Natural killer cell (primary cell): Measurements from ENCODE around the gene RAP2C. TPM values are rescaled to one million over a fixed set of nuclear protein-coding genes. Genes with fewer than 3 reads are reported as not detected.

Experiments used
- ATAC-seq, 3 donors: fragments of 150-1000 bp in 2 of 3; fragments of 200-7000 bp in 1 of 3; cut with Tn5 transposase; 1 replicate in 1 of 3; 2 replicates in 2 of 3; pipeline ENCODE4 v1.10.0; 2021; ENCODE audit warnings: mild to moderate bottlenecking in 2 of 3, moderate library complexity in 2 of 3
- DNase-seq, 2 donors: peaks; one replicate each; pipeline versions ENCODE4 v3.0.0 to v3.0.0-alpha.2; 2013 to 2021; ENCODE audit warnings: mixed read lengths in 1 of 2
- H3K27ac ChIP-seq: one replicate; pipeline ENCODE4 v1.5.1; 2013; ENCODE audit warnings: mild to moderate bottlenecking, low read length
- H3K27me3 ChIP-seq: one replicate; pipeline ENCODE4 v1.6.1; 2013; ENCODE audit warnings: low read length; ENCODE audit not compliant: control insufficient read depth, insufficient read depth
- H3K36me3 ChIP-seq: one replicate; pipeline ENCODE4 v1.6.1; 2013; ENCODE audit warnings: low read length; ENCODE audit not compliant: control insufficient read depth, insufficient read depth
- H3K4me1 ChIP-seq: one replicate; pipeline ENCODE4 v1.6.1; 2013; ENCODE audit warnings: low read length; ENCODE audit not compliant: control insufficient read depth, insufficient read depth
- H3K4me3 ChIP-seq: one replicate; pipeline ENCODE4 v1.5.1; 2013; ENCODE audit warnings: low read length
- H3K9me3 ChIP-seq: one replicate; pipeline ENCODE4 v1.6.1; 2013; ENCODE audit warnings: low read length; ENCODE audit not compliant: control insufficient read depth, insufficient read depth
- H3K27ac Mint-ChIP-seq, 2 donors: one replicate each; pipeline ENCODE4 v1.8.0; 2022; ENCODE audit warnings: mild to moderate bottlenecking in 2 of 2, mixed read lengths in 2 of 2, moderate library complexity in 1 of 2
- H3K27me3 Mint-ChIP-seq, 2 donors: one replicate each; pipeline ENCODE4 v1.8.0; 2022; ENCODE audit warnings: low read depth in 2 of 2, mixed read lengths in 2 of 2
- H3K36me3 Mint-ChIP-seq: one replicate; pipeline ENCODE4 v1.8.0; 2022; ENCODE audit warnings: mixed read lengths
- H3K4me1 Mint-ChIP-seq, 2 donors: one replicate each; pipeline ENCODE4 v1.8.0; 2022; ENCODE audit warnings: mixed read lengths in 2 of 2
- H3K4me3 Mint-ChIP-seq: one replicate; pipeline ENCODE4 v1.8.0; 2022; ENCODE audit warnings: mild to moderate bottlenecking, moderate library complexity, mixed read lengths
- H3K9me3 Mint-ChIP-seq, 2 donors: one replicate each; pipeline ENCODE4 v1.8.0; 2022; ENCODE audit warnings: mixed read lengths in 2 of 2
- CTCF ChIP-seq: fragments of 200-600 bp; IDR thresholded peaks from one replicate; pipeline ENCODE4 v1.8.0; 2022; ENCODE audit warnings: antibody characterized with exemption
- WGBS: methylation state at CpG from one replicate; pipeline ENCODE4 v1.1.7; 2013; ENCODE audit warnings: missing lambda C conversion rate; ENCODE audit not compliant: insufficient coverage; 5-methylcytosine and 5-hydroxymethylcytosine counted together
- intact Hi-C: fragments of 100-400 bp; cut with micrococcal nuclease; formaldehyde crosslinking; loops from one replicate; pipeline ENCODE4 v1.14.2; 2022
- total RNA-seq, 4 donors: library from RNA; stranded (reverse); fragments of 120-200 nt in 1 of 4; gene quantifications; one replicate each; pipeline versions ENCODE4 v1.2.3 to v1.2.4, GENCODE V29; 2013 to 2022

The RAP2C gene
- total RNA-seq, 3 donors from 2014 or later (not counting 1 experiment from before 2014, with no cell fraction given) = 58.1 to 66.4 (median 60.0) TPM

GRCh38 chrX:132199941-132200340 is 19.3 kb downstream of the RAP2C start:
- Mint-ChIP-seq H3K36me3 (no peaks in the 10 kb centered on the region), H3K27ac (peak overlapping the region in 1 of 2 donors; percentile 35), H3K27me3 (no peaks in the 10 kb centered on the region), H3K4me3 (no peak overlapping the region), H3K9me3 (no peaks in the 10 kb centered on the region), H3K4me1 (peaks cover 0 to 9% of the 10 kb centered on the region in 2 donors)
- no peak for ATAC-seq
- no peak for TF ChIP-seq CTCF
- Histone ChIP-seq H3K27me3 (no peaks in the 10 kb centered on the region), H3K36me3 (no peaks in the 10 kb centered on the region), H3K9me3 (no peaks in the 10 kb centered on the region), H3K27ac (no peak overlapping the region), H3K4me1 (no peaks in the 10 kb centered on the region), H3K4me3 (no peak overlapping the region)
- 100% methylated on average over 5 of the region's 6 CpGs for WGBS
- DNase-seq = no peak
- intact Hi-C loops = no loop called here

GRCh38 chrX:132193872-132194574 is 25.2 kb downstream of the RAP2C start:
- Histone ChIP-seq H3K36me3 (no peaks in the 10 kb centered on the region), H3K27me3 (no peaks in the 10 kb centered on the region), H3K27ac (no peak overlapping the region), H3K9me3 (no peaks in the 10 kb centered on the region), H3K4me1 (no peaks in the 10 kb centered on the region), H3K4me3 (no peak overlapping the region)
- H3K9me3 Mint-ChIP-seq = no peaks in the 10 kb centered on the region
- no peaks in the 10 kb centered on the region for H3K27me3 Mint-ChIP-seq
- no peaks in the 10 kb centered on the region for H3K36me3 Mint-ChIP-seq
- intact Hi-C loops = no loop called here
- 98% methylated on average over 29 of the region's 29 CpGs for WGBS
- ATAC-seq (no peak), DNase-seq (no peak)
- TF ChIP-seq CTCF = no peak
- H3K4me1 Mint-ChIP-seq = peaks cover 0 to 5% of the 10 kb centered on the region in 2 donors
- H3K27ac Mint-ChIP-seq = no peak overlapping the region
- no peak overlapping the region for H3K4me3 Mint-ChIP-seq

- WGBS = no CpG with 5 or more reads among the region's 1 CpG
- intact Hi-C loops = no loop called here
- H3K27me3 ChIP-seq = no peaks in the 10 kb centered on the region
- no peaks in the 10 kb centered on the region for H3K9me3 ChIP-seq
- no peaks in the 10 kb centered on the region for H3K36me3 ChIP-seq
- Mint-ChIP-seq H3K4me3 (no peak overlapping the region), H3K36me3 (no peaks in the 10 kb centered on the region), H3K4me1 (no peaks in the 10 kb centered on the region), H3K27ac (no peak overlapping the region), H3K27me3 (no peaks in the 10 kb centered on the region), H3K9me3 (no peaks in the 10 kb centered on the region)
- DNase-seq (no peak), ATAC-seq (no peak)
- no peak for TF ChIP-seq CTCF
- no peak overlapping the region for H3K27ac ChIP-seq
- no peaks in the 10 kb centered on the region for H3K4me1 ChIP-seq
- no peak overlapping the region for H3K4me3 ChIP-seq
Observed at GRCh38 chrX:132191938-132192337, 27.3 kb downstream of the RAP2C start.

GRCh38 chrX:132188175-132188574 is 31.1 kb downstream of the RAP2C start:
- Mint-ChIP-seq H3K27ac (no peak overlapping the region), H3K9me3 (no peaks in the 10 kb centered on the region), H3K36me3 (no peaks in the 10 kb centered on the region), H3K4me3 (no peak overlapping the region), H3K27me3 (peaks cover 0 to 2% of the 10 kb centered on the region in 2 donors), H3K4me1 (no peaks in the 10 kb centered on the region)
- intact Hi-C loops = no loop called here
- 92% methylated on average over 1 of the region's 3 CpGs for WGBS
- no peak for DNase-seq
- Histone ChIP-seq H3K36me3 (no peaks in the 10 kb centered on the region), H3K27me3 (no peaks in the 10 kb centered on the region), H3K9me3 (no peaks in the 10 kb centered on the region), H3K4me3 (no peak overlapping the region), H3K27ac (no peak overlapping the region), H3K4me1 (no peaks in the 10 kb centered on the region)
- TF ChIP-seq CTCF = no peak
- ATAC-seq = no peak
